GM19438 (cell line): ENCODE results near the gene VASN.
A peak's percentile ranks its signal among the peaks of the same experiment; 100 is the strongest.
"Not testable (repeated sequence)": the region's sequence is repeated elsewhere in the genome, so short reads cannot be mapped to it uniquely, and the experiment has no call there.

ENCODE experiments used
- ATAC-seq: cut with Tn5 transposase; IDR thresholded peaks from one replicate; pipeline ENCODE4 v1.9.1; 2021; ENCODE audit warnings: low read depth; ENCODE audit not compliant: unreplicated experiment

VASN gene

GRCh38 chr16:4336701-4337539 is 34.7 kb upstream of the VASN start:
- no peak for ATAC-seq

- no peak for ATAC-seq
These were observed 34.0 kb upstream of the VASN start for GRCh38 chr16:4337540-4338088.

GRCh38 chr16:4338125-4338582 is 33.5 kb upstream of the VASN start:
- ATAC-seq: no peak

- no peak for ATAC-seq
These were observed 32.8 kb upstream of the VASN start for GRCh38 chr16:4338712-4339299.

GRCh38 chr16:4339455-4339854 is 32.2 kb upstream of the VASN start:
- no peak for ATAC-seq

GRCh38 chr16:4339909-4340308 is 31.7 kb upstream of the VASN start:
- no peak for ATAC-seq

GRCh38 chr16:4340443-4340842 is 31.2 kb upstream of the VASN start:
- no peak for ATAC-seq

GRCh38 chr16:4341250-4341649 is 30.4 kb upstream of the VASN start:
- no peak for ATAC-seq

- ATAC-seq: no peak
These were observed 28.5 kb upstream of the VASN start for GRCh38 chr16:4342866-4343744.

GRCh38 chr16:4344300-4344982 is 27.2 kb upstream of the VASN start:
- not testable (repeated sequence) for ATAC-seq

GRCh38 chr16:4344983-4345835 is 26.4 kb upstream of the VASN start:
- no peak for ATAC-seq

- ATAC-seq: no peak
These were observed 25.5 kb upstream of the VASN start for GRCh38 chr16:4345836-4346781.

GRCh38 chr16:4347010-4347409 is 24.6 kb upstream of the VASN start:
- no peak for ATAC-seq

- ATAC-seq: no peak
These were observed 23.7 kb upstream of the VASN start for GRCh38 chr16:4347765-4348509.

GRCh38 chr16:4349332-4349731 is 22.3 kb upstream of the VASN start:
- ATAC-seq: no peak

- ATAC-seq: no peak
These were observed 21.3 kb upstream of the VASN start for GRCh38 chr16:4350365-4350786.

- ATAC-seq: peak; percentile 91
These were observed 20.6 kb upstream of the VASN start, which contains the start of gene PAM16 for GRCh38 chr16:4350787-4351659. Gene PAM16, minus strand, starts transcription at chr16:4351321. Its CDS starts 87 bp downstream, at chr16:4351234.
